Left ventricle myocardium superior (tissue), 1 donor: ENCODE results near the gene ZNF407. TPM values are rescaled to one million over a fixed set of nuclear protein-coding genes. Genes with fewer than 3 reads are reported as not detected.
"Not testable (repeated sequence)": the region's sequence is repeated elsewhere in the genome, so short reads cannot be mapped to it uniquely, and the experiment has no call there.

Source experiments
- ATAC-seq: fragments of 200-7000 bp; cut with Tn5 transposase; one replicate; pipeline ENCODE4 v1.9.1; 2020; ENCODE audit warnings: mild to moderate bottlenecking, moderate library complexity
- DNase-seq: peaks from one replicate; pipeline ENCODE4 v3.0.0-alpha.2; 2020
- intact Hi-C: fragments of 100-400 bp; cut with micrococcal nuclease; formaldehyde crosslinking; loops from one replicate; pipeline ENCODE4 v1.11.0; 2022
- long read RNA-seq: library from polyadenylated mRNA; unstranded; transcript quantifications from one replicate; pipeline ENCODE4 v2.0.0, GENCODE V29; 2021
- total RNA-seq: library from RNA; stranded (reverse); fragmentation: NEBNext Ultra II Directional; extraction: Animal tissue kit (Norgen Biotek cat#: 25700); gene quantifications from one replicate; pipeline ENCODE4 v1.2.1, GENCODE V29; 2021
- donor health status: DM: no; HTN: yes; CAD: no; lungs with severe emphysema.

The ZNF407 gene, protein sequence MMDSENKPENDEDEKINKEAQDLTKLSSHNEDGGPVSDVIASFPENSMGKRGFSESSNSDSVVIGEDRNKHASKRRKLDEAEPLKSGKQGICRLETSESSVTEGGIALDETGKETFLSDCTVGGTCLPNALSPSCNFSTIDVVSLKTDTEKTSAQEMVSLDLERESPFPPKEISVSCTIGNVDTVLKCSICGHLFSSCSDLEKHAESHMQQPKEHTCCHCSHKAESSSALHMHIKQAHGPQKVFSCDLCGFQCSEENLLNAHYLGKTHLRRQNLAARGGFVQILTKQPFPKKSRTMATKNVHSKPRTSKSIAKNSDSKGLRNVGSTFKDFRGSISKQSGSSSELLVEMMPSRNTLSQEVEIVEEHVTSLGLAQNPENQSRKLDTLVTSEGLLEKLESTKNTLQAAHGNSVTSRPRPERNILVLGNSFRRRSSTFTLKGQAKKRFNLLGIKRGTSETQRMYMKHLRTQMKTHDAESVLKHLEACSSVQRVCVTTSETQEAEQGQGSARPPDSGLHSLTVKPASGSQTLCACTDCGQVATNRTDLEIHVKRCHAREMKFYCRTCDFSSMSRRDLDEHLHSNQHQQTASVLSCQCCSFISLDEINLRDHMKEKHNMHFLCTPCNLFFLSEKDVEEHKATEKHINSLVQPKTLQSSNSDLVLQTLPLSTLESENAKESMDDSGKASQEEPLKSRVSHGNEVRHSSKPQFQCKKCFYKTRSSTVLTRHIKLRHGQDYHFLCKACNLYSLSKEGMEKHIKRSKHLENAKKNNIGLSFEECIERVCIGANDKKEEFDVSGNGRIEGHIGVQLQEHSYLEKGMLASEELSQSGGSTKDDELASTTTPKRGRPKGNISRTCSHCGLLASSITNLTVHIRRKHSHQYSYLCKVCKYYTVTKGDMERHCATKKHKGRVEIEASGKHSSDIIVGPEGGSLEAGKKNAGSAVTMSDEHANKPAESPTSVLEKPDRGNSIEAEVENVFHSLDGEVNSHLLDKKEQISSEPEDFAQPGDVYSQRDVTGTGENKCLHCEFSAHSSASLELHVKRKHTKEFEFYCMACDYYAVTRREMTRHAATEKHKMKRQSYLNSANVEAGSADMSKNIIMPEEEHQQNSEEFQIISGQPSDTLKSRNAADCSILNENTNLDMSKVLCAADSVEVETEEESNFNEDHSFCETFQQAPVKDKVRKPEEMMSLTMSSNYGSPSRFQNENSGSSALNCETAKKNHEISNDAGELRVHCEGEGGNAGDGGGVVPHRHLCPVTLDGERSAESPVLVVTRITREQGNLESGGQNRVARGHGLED (N-terminal part only)
- total RNA-seq = 12.0 TPM
- long read RNA-seq, full-length matches to known transcripts = 2 of 9 reads
- long read RNA-seq, partial matches to known transcripts = 1 of 9 reads
- long read RNA-seq, other reads (novel, unspliced or antisense) = 6 of 9 reads

DNA sequence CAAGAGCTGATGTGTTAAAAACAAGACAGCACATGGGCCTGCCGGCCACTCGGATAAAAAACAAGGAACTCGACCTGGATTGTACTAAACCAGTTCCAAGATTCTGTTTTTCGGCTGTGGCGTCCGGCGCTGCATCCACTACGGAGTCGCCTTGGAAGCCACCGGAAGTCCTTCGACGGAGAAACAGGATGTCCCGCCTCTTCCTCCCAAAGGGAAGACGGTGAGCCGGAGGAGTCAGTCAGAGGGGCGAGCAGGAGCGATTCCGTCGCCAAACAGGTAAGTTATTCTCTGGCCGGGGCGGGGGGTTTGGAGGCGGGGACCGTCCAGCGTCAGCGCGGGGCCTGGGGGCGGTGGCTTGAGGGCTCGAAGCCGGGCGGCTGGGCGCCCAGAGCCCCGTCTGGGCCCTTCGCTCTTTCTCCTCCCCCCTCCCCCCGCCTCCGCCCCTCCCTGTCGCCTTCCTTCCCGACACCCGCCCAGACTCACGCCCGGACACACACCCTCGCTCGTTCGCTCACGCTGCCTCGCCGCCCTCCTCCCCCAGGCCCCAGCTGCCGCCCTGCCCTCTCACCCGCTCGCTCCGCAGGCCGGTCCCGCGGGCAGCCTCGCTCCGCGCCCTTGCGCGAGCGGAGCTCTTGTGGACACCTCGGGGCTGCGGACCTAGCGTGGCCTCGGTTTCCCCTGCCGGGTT, at the start of gene ZNF407:
Gene ZNF407 (plus strand): TSS at position 209 of the 688 bp plus-strand sequence. CDS start 33,150 bp downstream, outside the sequence.
- intact Hi-C loops = no loop called here
- DNase-seq (peak; percentile 89), ATAC-seq (peak; percentile 94)

DNA sequence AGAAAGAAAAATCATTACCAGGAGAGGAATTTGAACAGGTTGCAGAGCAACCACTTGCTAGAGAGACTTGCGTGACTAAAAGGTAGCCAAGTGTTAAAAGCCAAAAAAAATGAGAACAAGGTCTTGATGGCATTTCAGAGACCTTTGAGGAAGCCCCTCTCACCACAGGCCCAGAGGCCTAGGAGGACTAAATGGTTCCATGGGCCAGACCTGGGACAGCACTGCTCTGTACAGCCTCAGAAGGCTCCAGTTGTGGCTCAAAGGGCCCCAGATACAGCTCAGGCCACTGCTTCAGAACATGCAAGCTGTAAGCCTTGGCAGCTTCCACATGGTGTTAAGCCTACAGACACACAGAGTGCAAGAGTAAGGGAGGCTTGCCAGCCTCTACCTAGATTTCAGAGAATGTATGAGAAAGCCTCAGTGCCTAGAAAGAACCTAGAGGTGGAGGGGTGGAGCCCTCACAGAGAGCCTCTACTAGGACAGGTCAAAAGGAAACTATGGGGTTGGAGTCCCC, 48.0 kb upstream of the ZNF407 start:
- DNase-seq = no peak
- intact Hi-C loops = loop anchor here (5.0 kb wide), 2 partner anchors 197 to 352 kb away; no protein-coding TSS in a partner anchor
- no peak for ATAC-seq

DNA sequence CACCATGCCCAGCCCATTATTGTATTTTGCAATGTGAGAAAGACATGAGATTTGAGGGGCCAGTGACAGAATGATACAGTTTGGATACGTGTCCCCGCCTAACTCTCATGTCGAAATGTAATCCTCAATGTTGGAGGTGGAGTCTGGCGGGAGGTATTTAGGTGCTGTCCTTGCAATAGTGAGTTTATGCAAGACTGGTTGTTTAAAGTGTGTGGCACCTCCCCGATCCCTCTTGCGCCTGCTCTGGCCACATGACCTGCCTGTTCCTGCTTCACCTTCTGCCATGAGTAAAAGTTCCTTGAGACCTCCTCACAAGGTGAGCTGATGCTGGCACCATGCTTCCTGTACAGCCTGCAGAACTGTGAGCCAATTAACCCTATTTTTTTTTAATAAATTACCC, 46.8 kb upstream of the ZNF407 start:
- no peak for DNase-seq
- ATAC-seq = no peak
- intact Hi-C loops = loop anchor here (5.0 kb wide), 2 partner anchors 199 to 354 kb away; no protein-coding TSS in a partner anchor

DNA sequence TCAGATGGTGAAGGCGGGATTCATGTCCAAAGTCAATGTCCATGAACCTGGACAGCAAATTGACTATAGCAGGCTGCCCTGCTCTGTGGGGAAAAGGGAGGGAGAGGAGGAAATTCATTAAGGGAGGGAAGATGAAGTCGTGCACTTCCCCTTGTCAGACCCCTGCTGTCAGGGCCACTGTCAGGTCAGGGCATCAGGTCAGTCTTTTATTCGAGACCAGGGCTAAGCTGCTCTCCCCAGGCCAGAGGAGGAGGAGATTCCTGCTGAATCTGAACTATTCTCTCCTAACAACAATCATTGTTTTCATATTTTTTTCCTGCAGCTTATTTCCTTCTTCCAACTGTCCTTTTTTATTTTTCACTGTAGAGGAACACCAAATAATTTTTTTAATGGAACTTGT, 46.2 kb upstream of the ZNF407 start:
- ATAC-seq (no peak), DNase-seq (no peak)
- intact Hi-C loops = loop anchor here (5.0 kb wide), 2 partner anchors 199 to 354 kb away; no protein-coding TSS in a partner anchor

DNA sequence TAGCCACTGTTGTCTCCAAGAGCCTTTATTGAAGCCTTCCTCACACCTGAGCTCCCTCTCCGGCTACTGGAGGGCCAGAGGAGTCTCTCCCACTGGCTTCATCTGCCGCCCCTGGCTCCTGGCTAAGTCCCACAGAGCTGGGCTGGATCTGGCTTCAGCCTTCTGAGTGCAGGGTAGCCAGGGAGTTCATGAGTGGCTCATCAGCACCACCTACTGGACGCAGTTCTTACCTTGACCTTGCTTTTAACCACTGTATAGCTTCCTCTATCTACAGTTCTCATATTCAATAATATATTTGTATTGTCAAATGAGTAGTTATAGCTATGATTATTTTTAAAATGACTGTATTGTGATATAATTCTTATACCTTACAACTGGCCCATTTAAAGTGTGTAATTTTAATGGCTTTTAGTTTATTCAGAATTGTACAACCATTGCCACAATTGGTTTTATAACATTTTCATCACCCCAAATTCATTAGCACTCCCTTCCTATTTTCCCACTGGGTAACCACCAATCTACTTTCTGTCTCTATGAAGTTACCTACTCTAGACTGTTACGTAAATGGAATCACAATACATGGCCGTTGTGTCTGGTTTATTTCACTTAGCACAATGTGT, 45.6 kb upstream of the ZNF407 start:
- intact Hi-C loops = loop anchor here (5.0 kb wide), 2 partner anchors 200 to 355 kb away; no protein-coding TSS in a partner anchor
- peak; percentile 77 for DNase-seq
- ATAC-seq = peak; percentile 96

DNA sequence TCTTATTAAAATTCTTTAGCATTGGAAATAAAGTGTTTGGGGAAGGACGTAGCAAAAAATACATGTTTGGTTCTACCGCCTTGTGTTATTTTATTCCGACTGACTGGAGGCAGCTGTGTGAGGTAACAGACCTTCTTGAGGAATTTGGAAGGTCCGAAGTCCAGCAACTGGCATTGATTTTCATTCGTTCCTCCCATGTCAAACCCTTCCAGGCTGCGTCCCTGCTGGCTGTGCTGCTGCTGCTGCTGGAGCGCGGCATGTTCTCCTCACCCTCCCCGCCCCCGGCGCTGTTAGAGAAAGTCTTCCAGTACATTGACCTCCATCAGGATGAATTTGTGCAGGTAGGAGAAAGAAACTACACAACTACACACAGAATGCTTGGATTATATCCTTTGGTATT, 41.5 kb upstream of the ZNF407 start:
- DNase-seq (no peak), ATAC-seq (no peak)
- intact Hi-C loops = no loop called here

DNA sequence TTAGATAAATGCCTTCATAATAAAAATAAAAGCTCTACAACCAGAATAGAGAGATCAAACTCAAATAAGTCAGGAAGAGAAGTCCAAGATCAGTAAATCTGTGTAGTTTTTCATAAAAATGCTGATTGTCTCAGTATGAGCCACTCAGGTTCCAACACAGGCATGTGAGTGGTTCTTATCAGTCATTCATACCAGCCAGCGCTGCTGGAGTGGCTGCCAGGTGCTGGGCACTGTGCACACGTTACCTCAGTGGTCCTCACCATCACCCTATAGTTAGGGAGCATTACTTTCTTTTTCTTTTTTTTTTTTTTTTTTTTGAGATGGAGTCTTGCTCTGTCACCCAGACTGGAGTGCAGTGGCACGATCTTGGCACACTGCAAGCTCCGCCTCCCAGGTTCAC, 39.6 kb upstream of the ZNF407 start:
- DNase-seq = no peak
- ATAC-seq = peak; percentile 59
- intact Hi-C loops = no loop called here

DNA sequence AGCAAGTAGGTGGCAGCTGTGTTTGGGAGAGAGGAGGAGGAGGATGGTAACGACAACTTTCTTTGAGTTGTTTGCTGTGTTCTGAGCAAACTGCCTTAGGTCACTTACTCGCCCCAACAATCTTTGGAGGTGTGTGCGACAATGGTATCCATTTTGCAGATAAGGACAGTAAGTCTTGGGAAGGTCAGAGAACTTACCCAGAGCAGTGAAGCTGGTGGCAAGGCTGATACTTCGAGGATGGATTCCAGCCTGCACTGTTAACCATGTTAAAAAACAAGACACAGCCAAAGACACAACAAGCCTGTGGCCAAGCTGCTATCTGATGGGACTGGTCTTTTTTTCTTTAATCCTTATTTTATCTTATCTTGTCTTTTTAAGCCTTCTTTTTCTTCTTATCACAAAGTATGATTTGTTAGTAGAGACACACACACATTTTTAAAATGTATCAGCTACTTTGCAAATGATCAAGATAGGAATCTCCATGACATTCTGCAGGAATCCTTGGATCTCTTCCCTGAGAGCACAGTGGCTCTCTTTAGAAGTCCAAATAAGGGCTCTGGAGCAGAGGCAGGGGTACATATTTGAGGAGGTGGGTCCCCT, 35.4 kb upstream of the ZNF407 start:
- ATAC-seq (no peak), DNase-seq (no peak)
- intact Hi-C loops = no loop called here

DNA sequence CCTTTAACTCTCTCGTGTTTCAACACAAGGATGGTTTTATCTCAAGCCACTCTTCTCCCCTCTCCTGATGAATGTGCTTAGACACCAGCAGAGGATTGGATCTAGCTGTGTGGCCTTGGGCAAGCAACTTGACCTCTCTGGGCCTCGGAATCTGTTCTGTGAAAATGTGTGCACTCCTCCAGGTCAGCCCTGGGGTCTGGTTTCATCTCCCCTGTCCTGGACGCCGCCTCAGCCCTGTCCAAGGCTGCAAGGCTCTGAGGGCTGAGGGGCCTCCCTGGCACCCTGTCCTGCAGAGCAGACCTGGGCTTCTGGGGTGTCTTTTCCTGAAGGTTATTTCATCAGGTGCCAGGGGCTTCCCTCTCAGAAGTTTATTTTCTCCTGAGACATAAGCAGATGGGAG, 34.9 kb upstream of the ZNF407 start:
- intact Hi-C loops = no loop called here
- DNase-seq (no peak), ATAC-seq (no peak)

DNA sequence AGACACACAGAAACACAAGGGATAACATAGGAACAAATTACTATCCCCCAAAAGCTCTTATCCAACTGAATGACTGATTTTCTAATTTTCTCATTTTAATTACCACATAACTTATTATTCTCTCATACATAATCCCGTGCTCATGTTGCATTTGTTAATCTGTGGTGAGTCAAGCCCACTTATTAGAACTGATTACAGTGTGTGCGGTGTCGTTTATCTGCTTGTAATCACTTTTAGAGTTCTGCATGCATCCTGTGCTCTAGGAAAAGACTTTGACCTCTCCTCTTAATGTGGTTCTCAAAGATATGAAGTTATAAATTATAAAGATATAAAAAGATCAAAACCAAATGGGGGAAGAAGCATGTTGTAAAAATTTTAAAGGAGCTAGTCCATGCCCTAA, 33.7 kb upstream of the ZNF407 start:
- ATAC-seq (no peak), DNase-seq (no peak)
- intact Hi-C loops = no loop called here

DNA sequence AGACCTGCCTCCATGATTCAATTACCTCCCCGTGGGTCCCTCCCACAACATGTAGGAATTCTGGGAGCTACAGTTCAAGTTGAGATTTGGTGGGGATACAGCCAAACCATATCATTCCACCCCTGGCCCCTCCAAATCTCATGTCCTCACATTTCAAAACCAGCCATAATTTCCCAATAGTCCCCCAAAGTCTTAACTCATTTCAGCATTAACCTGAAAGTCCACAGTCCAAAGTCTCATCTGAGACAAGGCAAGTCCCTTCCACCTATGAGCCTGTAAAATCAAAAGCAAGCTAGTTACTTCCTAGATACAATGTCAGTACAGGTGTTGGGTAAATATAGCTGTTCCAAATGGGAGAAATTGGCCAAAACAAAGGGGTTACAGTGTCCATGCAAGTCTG, 32.5 kb upstream of the ZNF407 start:
- ATAC-seq, intact Hi-C loops, DNase-seq: not testable (repeated sequence)

DNA sequence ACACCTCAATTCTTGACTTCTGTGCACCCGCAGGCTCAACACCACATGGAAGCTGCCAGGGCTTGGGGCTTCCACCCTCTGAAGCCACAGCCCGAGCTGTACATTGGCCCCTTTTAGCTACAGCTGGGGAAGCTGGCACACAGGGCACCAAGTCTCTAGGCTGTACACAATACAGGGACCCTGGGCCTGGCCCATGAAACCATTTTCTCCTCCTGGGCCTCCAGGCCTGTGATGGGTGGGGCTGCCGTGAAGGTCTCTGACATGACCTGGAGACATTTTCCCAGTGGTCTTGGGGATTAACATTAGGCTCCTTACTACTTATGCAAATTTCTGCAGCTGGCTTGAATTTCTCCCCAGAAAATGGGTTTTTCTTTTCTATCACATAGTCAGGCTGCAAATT, 31.7 kb upstream of the ZNF407 start:
- ATAC-seq, intact Hi-C loops, DNase-seq: not testable (repeated sequence)

DNA sequence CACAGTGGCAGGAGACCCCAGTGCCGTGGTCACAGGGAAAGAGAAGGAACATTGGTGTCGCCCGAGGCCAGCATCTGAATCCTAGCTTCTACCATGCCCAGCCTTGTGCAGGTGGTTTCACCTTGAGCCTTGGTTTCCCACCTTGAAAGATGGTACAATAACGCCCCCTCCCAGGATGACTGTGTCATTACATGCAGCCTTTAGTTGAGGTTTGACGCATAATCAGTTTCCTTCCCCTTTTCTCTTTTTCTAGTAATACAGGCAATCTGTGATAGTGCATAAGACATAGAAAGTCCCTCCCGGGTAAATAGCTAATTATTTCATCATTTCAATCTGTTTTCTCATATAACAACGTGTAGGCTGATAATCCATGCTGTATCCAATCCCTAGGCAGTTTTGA, 29.8 kb upstream of the ZNF407 start:
- DNase-seq (no peak), ATAC-seq (no peak)
- intact Hi-C loops = no loop called here

DNA sequence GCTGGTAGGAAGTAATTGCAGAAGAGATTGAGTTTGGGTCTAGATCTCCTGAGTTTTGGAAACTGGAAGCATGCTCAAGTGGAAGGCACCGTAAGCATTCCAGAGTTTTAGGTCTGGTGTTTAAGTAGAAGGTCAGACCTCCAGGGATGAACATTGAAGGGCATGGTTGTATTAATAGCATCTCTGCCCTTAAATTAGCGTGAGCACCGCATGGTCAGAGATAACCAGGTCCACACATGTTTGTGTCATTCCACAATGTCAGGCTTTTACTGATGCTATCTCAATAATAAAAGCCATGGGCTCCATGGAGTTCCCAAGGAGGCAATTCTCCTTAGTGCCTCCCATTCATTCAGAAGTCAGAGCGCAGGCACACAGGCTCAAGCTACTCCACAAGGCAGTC, 28.3 kb upstream of the ZNF407 start:
- ATAC-seq (peak; percentile 51), DNase-seq (no peak)
- intact Hi-C loops = no loop called here

DNA sequence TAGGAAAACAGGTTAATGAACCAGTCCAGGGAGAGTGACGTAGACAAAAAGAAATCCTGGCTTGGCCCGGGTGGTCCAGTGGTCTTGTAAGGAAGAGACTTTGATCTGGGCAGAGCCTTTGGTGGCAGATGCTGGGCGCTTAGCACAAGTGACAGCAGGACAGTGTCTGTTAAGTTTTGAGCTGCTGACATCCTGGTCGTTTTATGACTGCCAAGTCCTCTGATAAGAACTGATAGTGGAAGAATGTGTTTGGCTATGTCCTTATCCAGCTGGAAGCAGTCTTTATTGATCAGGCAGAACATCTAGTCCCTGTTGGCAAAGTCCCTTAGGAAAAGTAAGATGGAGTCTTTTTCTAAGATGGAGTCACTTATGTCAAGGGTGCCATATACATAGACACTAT, 27.4 kb upstream of the ZNF407 start:
- ATAC-seq = peak; percentile 69
- intact Hi-C loops = no loop called here
- DNase-seq = no peak

DNA sequence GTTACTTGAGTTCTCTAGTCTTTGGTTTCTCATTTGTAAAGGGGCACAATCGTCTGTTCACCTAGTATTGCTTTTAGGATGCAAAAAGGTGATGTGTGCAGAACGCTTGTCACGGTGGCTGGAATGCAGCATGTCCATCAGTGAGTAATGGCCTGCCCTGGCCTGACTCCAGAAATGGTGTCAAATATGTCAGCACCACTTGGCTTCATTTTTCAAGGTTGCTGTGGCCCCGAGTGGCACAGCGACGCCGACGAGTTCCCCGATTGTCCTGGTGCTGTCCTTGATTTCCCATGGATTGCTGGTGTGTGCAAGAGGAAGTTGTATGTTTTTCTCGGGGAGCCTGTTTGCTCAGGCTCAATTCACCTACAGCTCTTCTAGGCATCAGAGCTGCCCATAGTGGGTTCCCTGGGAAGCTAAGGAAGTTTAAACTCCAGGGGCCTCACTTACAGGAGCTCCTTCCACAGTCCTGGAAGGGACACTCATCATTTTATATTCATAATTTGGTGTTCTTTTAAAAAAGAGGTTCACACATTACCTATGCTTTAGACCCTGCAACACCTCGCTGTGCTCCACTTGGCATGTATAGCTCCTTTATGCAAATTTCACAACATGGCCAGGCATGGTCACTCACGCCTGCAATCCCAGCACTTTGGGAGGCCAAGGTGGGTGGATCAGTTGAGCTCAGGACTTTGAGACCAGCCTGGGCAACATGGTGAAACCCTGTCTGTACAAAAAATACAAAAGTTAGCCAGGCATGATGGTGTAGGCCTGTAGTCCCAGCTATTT, 25.6 kb upstream of the ZNF407 start:
- intact Hi-C loops = no loop called here
- DNase-seq = peak; percentile 51
- ATAC-seq = peak; percentile 70

DNA sequence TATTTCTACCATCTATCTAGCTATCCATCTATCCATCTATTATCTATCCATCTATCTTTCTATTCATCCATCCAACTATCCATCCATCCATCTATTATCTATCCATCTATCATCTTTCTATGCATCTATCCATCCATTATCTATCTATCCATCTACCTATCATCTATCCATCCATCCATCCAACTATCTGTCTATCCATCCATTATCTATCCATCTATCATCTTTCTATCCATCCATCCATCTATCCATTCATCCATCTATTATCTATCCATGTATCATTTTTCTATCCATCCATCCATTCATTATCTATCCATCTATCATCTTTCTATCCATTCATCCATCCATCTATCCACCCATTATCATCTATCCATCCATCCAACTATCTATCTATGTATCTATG, 24.6 kb upstream of the ZNF407 start:
- intact Hi-C loops = no loop called here
- no peak for DNase-seq
- ATAC-seq = no peak
